Suprapubic skin (tissue), 3 donors: Measurements from ENCODE around the gene ZSCAN9.

Experiments
- CTCF ChIP-seq, 2 donors: fragments of 200-600 bp in 1 of 2; fragments of 450-650 bp in 1 of 2; sonication (generic) in 1 of 2; IDR thresholded peaks; one replicate each; pipeline ENCODE4 v1.5.1; 2016 to 2019; ENCODE audit warnings: antibody characterized with exemption in 2 of 2, mild to moderate bottlenecking in 1 of 2, moderate library complexity in 1 of 2
- POLR2A ChIP-seq, 2 donors: fragments of 450-650 bp; IDR thresholded peaks; one replicate each; pipeline ENCODE4 v1.6.1; 2017; ENCODE audit warnings: antibody characterized with exemption in 2 of 2, mild to moderate bottlenecking in 2 of 2, moderate library complexity in 2 of 2

DNA sequence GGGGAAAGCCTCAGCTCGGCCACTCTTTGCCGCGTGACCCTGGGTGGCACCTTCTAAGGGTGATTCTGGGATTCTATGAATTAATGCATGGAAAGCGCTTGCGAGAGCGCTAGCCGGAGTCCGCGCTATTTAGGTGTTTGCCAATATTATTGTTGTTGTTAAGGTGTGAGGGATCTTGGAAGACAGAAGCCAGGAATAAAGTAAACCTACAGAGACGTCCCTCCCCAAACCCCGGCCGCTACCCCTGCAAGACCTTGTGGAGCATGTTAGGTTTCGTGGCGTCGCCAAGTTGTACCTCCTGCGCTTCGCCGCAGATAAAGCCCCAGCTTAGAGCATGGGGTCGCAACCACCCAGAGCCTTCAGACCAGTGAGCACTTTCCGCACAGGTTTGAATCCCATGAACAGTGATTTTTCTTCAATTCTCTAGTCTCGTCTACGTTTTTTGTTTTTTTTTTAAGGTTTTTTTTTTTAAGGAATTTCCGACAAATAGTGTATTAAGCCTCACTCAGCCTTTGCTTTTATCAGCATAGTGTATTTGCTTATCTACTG, 16.9 kb upstream of the ZSCAN9 start:
- TF ChIP-seq CTCF (IDR thresholded peaks at IDR 0.05) (no peak), POLR2A (IDR thresholded peaks at IDR 0.05) (no peak)
